HG03025 (cell line): ENCODE data around the gene STK38.
"Not testable (repeated sequence)": the region's sequence is repeated elsewhere in the genome, so short reads cannot be mapped to it uniquely, and the experiment has no call there.

ENCODE experiments used
- ATAC-seq: cut with Tn5 transposase; IDR thresholded peaks from one replicate; pipeline ENCODE4 v1.9.1; 2021; ENCODE audit warnings: mild to moderate bottlenecking, moderate library complexity; ENCODE audit not compliant: unreplicated experiment, low FRiP score

The STK38 gene

DNA sequence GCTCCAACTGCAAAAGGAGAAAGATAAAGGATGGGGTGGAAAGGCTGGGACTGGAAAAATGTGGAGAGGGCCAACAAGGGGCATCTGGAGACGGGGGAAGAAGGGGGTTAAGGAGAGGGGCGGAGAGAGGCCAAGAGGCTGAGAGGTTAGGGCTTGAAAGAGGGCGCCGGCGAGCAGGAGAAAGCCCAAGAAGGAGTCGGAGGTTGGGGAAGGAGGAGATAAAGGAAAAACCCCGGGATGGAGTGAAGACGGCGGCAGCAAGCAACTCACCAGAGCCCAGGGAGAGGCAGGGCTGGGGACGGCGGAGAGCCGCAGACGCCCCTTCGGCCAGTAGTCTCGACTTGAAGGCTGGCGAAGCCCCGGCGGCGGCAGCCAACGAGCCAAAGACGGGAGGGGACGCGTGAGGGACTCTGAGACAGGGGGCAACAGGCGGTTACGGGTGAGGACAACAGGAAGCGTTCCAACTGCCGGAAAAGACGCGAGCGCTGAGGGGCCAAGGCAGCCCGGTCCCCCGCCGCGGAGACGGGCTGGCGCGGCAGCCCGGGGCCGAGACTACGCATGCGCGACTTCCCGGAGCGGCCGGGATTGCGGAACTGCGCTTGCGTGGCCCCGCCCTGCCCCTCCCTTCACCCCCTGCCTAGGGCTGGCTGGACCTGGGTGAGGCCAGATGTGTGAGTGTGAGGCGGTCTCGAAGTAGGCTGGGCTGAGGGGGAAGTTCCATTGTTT, at the start of gene STK38:
Gene STK38, minus strand, starts transcription at position 560 of the 726 bp plus-strand sequence. CDS start 7,277 bp downstream, outside the sequence.
- ATAC-seq, result peak; percentile 58

DNA sequence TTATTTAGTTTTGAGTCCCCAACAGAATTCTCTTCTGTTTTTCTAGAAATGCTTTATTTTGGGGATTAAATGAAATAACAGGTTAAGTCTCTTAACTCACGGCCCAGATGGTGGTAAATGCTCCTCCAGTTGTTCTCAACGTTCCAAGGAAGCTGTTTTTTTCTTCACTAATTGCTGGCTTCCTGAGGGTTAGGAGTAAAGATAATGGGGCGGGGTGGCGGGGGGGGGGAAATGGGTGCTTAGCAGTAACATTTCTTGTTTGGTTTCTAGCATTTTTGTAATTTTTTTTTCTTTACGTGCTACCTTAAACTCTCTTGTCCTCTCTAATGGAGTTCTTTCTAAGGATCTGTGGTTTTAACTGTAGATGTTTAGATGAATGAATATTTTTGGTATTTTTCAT, 49.1 kb upstream of the STK38 start:
- ATAC-seq, result no peak

DNA sequence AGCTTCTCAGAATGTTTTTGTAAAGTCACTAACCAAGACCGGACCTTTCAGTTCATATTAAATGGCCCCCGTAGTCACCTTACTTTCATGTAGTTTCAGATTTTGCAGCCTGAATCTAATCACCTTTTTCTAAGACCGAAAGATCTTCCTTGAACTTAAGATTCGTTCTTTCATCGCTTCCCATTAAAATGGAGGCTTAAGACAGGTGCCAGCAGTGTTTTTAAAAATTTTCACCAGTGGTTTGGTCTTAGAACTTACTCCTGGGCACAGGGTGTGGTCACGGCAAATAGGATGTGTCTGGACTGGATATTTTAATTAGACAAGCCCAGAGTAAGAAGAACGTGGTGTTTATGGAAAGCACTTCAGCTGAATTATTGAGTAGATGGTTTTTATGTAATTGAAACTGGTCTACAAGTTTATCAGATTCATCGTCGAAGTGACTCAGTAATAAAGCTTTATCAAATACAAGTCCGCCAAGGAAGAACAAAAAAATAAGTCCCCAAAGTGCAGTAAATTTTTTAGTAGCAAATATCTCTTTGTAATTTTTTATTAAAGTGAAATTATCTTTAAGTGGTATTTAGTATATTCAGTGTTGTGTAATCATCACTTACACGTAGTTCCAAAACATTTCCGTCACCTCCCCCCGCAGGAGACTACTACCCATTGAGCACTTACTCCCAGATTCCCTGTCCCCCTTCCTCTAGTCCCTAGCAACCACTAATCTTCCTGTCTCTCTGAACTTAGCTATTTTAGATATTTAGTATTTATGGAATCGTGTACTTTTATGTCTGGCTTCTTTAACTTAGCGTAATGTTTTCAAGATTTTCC, 47.8 kb upstream of the STK38 start:
- no peak for ATAC-seq

GRCh38 chr6:36594029-36594815, 46.9 kb upstream of the STK38 start, which contains the start of gene SRSF3:
SRSF3 (plus strand) TSS chr6:36594362; CDS start chr6:36596763, 2,401 bp downstream.
- peak; percentile 91 for ATAC-seq

- peak; percentile 16 for ATAC-seq
Measured at GRCh38 chr6:36593569-36594028, 46.3 kb upstream of the STK38 start.

GRCh38 chr6:36592221-36592655, 45.0 kb upstream of the STK38 start:
- no peak for ATAC-seq

- no peak for ATAC-seq
Measured at GRCh38 chr6:36590237-36590636, 43.0 kb upstream of the STK38 start.

GRCh38 chr6:36589025-36589400, 41.7 kb upstream of the STK38 start:
- not testable (repeated sequence) for ATAC-seq

DNA sequence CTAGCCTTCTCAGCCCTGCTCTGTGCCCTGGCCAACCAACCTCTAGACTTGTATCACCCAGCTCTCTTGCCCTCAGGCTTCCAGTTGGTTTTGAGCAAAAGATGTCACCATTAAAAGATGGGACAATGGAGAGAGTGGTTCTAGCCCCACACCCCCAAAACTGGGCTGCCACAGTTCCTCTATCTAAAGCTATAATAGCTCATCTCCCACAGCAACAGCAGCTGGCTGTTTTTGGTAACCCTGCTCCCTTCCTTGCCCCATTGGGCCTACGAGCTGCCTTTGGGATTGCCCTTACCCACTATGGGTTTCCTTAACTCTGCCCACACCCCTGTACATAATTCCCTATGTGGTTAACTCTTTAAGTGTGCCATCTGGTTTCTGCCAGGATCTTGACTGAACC, 39.3 kb upstream of the STK38 start:
- ATAC-seq, result no peak

DNA sequence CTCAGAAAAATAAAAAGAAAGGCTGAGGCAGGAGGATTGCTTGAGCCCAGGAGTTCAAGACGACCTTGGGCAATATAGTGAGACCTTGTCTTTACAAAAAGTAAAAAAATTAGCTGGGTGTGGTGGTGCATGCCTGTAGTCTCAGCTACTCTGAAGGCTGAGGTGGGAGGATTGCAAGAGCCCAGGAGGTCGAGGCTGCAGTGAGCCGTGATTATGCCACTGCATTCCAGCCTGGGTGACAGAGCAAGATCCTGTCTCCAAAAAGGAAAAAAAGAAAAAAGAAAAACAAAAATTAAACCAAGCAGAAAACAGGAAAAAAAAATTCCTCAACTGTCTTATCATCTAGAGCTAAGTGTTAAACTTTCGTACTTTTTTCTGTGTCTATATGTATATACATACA, 34.4 kb upstream of the STK38 start:
- ATAC-seq, result no peak

DNA sequence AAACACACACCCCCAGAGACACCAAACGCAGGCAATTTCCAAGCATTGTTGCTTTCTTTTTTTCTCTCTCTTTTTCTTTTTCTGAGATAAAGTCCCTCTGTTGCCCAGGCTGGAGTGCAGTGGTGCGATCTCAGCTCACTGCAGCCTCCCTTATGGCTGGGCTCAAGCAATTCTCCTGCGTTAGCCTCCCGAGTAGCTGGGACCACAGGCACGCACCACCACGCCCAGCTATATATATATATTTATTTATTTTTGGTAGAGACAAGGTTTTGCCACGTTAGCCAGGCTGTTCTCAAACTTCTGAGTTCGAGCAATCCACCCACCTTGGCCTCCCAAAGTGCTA, 32.9 kb upstream of the STK38 start:
- ATAC-seq, result no peak

DNA sequence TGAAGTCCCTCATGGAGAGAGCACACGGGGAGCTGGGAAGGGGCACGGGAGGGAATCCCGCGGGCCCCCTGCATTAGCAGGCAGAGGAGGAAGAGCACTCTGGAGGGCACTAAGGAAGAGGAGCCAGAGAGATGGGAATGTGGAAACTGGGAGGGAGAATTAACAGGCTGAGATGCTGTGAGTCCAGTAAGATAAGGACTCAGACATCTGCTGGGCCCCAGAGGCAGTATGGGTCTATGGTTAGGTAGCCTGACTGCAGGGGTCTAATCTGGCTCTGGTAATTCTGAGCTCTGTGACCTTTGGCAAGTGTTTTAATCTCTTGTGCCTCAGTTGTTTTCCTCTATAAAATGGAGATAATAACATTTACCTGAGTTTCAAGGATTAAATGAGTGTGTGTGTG, 31.2 kb upstream of the STK38 start:
- no peak for ATAC-seq

DNA sequence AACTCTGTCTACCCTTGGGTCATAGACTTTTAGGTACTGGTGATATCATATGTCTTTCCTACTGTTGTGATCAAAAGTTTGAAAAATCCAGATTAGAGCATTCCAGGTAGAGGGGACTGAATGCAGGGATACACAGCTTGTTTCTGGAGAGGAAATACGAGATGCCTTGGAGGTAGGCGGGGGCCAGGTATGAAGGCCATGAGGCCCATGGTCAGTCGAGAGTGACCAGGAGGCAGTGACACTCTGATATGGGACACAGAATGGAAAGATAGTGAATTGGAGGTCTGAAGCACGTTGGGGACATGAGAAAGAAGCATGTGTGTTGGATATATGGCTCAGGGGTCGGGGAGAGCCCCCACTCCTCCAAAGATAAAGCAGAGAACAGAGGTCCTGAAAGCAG, 30.8 kb upstream of the STK38 start:
- ATAC-seq, result no peak

DNA sequence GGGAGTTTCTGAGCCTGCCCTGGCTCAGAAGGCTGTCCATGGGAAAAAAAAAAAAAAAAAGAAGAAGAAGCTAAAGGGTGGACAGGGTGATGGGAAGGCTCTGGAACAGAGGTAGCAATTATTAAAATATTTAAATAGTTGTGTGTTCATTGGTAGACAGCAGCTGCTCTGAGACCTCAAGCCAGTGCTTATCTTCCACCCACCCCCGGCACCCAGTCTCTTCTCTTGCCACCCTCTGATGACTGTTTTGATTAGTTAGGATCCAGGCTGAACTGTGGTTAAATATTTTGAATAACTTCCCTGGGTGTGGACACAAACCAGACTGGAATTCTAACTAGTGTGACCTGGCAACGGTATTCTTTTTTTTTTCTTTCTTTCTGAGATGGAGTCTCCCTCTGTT, 30.0 kb upstream of the STK38 start:
- ATAC-seq, result no peak

- ATAC-seq, result no peak
Measured at GRCh38 chr6:36576578-36576977, 29.3 kb upstream of the STK38 start.

GRCh38 chr6:36574679-36575078, 27.4 kb upstream of the STK38 start:
- ATAC-seq, result no peak

- ATAC-seq, result not testable (repeated sequence)
Measured at GRCh38 chr6:36572353-36573311, 25.4 kb upstream of the STK38 start.

DNA sequence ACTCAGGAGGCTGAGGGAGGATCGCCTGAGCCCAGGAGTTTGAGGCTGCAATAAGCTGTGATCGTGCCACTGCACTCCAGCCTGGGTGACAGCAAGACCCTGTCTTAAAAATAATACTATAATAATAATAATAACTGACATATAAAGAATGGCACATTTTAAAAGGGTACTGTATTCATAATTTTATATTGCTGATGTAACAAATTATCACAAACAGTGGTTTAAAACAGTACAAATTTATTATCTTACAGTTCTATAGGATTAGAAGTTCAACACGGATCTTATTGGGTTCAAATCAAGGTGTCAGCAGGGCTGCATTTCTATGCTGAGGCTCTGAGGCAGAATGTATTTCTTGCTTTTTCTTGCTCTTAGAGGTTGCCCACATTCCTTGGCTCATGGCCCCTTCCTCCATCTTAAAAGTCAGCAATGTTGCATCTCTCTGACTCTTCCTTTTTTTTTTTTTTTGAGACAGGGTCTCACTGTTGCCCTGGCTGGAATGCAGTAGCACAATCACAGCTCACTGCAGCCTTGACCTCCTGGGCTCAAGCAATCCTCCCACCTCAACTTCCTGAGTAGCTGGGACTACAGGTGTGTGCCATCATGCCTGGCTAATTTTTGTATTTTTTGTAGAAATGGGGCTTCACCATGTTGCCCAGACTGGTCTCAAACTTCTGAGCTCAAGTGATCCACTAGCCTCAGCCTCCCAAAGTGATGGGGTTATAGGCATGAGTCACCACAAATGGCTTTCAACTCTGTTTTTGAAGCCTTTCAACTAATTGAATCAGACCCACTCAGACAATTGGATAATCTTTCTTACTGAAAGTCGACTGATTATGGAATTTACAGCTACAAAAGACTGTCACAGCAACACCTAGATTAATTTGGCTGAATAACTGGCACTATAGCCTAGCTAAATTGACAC, 24.1 kb upstream of the STK38 start:
- ATAC-seq, result no peak

- ATAC-seq, result no peak
Measured at GRCh38 chr6:36570264-36570663, 23.0 kb upstream of the STK38 start.
